IPS-18c (cell line): ENCODE results near the gene RASGRP2.
"Not testable (repeated sequence)": the region's sequence is repeated elsewhere in the genome, so short reads cannot be mapped to it uniquely, and the experiment has no call there.

Experiments
- H3K4me3 ChIP-seq: 2 replicates; pipeline ENCODE4 v1.7.0; 2013; ENCODE audit warnings: low read depth, mild to moderate bottlenecking, low read length, moderate library complexity; ENCODE audit not compliant: insufficient read depth
- H3K9me3 ChIP-seq: one replicate; pipeline ENCODE4 v1.6.1; 2013; ENCODE audit warnings: mild to moderate bottlenecking, low read length, moderate library complexity; ENCODE audit not compliant: control insufficient read depth, insufficient read depth

The RASGRP2 gene

DNA sequence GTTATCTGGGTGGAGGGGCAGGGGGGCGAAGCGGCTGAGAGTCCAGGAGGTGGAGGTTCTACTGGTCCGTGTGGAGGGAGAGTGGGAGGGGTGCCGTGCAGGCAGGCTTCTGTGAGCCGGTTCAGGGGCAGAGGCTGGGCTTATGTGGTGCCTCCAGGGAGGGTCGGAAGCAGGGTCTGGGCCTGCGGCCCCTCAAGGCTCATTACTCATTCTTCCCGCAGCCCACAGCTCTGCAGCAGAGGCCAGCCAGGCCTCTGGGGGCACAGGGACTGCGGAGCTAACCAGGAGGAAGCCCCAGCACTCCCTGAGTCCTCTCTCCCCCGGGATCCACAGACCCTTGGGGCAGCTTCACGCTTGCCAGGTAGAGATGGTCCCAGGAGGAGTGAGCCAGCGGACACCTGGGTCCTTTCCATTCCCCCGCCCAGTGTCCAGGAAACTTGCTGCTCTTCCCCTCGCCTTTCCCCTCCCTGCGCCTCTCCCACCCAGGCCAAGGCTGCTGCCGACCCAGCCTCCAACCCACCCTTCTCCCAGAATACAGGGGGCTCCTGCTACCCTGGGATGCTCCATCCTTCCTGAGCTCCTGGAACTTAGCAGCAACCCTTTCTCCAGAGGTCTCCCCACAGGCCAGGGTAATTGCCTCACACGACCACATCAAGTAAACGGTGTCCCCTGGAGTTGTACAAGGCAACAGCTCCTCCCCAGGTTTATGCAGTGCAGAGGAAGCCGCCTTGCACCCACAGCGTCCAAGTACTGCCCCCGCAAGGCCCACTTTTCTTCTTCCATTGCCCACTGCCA is 27.3 kb downstream of the RASGRP2 start:
- Histone ChIP-seq H3K4me3 (no peak overlapping the region), H3K9me3 (no peaks in the 10 kb centered on the region)

DNA sequence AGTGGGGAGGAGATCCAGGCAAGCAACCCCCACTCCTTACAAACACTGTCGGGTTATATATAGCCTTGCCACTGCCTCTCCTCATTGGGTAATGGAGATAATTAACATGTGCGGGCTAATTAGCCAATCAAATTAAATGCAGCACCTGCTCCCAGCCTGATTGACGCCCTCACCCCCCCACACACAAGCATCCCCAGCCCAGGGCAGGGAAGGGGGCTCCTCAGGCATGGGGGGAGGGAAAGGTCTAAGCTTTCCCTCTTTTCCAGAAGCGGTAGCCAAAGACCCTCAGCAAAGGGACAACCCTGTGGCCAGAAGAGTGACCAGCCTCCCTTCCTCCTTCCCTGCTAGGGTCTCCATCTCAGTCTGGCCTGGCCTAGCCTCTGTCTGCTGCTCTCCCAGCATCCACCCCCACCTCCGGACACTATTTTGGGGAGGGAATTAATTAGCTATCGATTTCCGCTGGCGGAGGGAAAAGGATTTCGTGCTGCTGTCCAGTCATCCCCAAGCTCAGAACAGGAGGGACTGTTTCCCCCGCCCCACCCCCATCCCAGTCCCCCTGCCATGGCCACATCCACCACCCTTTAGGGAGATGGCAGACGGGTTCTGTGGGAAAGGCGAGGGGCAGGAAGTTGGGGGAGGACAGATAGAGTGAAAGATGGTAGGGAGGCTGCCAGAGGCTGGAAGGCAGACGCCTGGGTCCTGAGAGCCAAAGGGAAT is 28.0 kb downstream of the RASGRP2 start:
- Histone ChIP-seq H3K9me3 (no peaks in the 10 kb centered on the region), H3K4me3 (no peak overlapping the region)

DNA sequence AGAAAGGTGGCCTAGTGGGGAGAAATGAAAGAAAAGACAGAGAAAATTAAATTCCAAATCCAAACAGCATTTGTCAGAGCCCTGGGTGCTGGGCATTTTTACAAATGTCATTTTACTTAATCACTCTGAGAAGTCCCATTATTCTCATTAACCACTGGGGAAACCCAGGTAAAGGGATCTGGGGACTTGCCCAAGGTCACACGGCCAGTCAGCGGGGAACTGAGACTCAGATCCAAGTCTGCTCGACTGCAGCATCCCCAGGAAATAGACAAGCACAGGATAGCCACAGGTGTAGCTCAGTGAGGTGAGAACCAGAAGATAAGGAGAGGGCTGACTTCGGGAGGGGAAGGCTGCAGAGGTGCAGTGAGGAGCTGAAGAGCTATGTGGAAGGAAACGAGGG is 28.8 kb downstream of the RASGRP2 start:
- no peaks in the 10 kb centered on the region for H3K9me3 ChIP-seq

DNA sequence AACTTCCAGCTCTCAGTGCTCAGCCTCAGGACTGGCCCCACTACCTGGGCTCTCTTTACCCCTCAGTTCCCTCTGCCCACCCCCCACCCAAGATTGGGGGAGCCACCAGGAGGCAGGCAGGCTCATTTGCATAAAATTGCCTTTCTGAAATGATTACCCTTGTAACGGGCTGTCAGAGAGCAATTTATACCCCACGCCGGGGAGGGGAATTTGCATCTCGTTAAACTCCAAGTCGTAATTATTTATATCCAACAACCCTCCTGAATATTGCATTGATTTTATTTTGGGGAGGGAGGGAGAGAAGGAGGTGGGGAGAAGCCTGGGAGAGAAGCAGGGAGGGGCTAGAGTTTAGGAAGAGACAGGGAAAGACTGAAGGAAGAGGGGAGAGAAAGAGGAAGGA is 29.3 kb downstream of the RASGRP2 start:
- H3K4me3 ChIP-seq: no peak overlapping the region
- no peaks in the 10 kb centered on the region for H3K9me3 ChIP-seq

More for the DNA sequence above, 28.8 kb downstream of the RASGRP2 start:
- no peak overlapping the region for H3K4me3 ChIP-seq

DNA sequence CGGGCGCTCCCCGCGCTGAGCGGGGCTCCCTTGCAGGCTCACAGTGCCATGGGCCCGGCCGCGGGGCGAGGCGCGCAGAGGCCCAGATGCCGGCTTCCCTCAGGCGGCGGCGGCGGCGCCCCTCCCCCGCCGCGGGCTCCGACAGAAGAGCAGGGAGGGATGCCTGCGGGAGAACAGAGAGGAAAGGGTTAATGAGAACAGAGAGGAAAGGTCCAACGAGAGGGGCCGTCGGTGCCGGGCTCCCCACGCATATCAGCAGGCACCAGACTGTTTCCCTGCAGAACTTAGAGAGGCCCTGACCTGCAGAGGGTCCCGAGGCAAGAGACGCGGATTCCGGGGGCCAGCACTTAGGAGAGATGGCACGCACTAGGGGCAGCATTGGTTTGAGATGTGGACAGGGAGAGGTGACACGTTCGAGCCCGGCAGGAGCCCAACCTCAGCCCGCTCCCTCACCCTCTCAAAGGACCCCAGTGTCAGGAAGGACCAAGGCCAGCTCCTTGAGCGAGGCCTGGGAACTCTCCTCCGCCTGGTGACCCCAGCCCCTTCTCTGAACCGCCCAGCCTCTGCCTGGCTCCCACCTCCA is 30.1 kb downstream of the RASGRP2 start:
- peak overlapping the region; percentile 44; the same call in 1 of the 2 replicates for H3K4me3 ChIP-seq
- no peaks in the 10 kb centered on the region for H3K9me3 ChIP-seq

DNA sequence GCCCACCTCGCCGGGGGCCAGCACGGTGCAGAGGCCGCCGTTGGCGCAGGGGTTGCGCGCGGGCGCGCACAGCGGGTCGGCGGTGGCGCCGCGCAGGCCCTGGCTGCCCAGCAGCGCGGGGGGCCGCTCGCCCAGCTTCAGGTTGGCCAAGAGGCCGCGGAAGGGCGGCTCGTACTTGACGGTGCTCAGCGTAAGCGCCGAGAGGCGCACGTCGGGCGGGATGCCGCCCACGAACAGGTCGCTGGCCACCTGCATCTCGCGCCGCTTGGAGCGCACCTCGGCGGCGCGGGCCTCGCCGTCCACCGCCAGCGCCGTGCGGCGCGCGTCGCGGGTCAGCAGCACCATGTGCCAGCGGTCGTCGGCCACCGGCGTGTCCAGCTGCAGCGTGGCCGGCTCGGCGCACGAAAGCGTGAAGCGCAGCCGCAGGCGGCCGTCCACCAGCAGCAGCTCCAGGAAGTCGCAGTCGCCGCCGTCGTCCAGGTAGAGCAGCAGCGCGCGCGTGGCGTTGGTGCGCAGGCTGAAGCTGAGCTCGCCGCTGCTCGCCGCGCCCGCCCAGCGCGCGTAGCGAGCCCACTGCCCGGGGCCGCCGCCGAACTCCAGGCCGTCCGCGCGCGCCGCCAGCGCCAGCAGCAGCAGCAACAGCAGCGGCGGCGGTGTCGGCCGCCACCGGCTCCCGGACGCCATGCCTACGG is 30.8 kb downstream of the RASGRP2 start:
- H3K9me3 ChIP-seq: no peaks in the 10 kb centered on the region
- peak overlapping the region; percentile 44 for H3K4me3 ChIP-seq

DNA sequence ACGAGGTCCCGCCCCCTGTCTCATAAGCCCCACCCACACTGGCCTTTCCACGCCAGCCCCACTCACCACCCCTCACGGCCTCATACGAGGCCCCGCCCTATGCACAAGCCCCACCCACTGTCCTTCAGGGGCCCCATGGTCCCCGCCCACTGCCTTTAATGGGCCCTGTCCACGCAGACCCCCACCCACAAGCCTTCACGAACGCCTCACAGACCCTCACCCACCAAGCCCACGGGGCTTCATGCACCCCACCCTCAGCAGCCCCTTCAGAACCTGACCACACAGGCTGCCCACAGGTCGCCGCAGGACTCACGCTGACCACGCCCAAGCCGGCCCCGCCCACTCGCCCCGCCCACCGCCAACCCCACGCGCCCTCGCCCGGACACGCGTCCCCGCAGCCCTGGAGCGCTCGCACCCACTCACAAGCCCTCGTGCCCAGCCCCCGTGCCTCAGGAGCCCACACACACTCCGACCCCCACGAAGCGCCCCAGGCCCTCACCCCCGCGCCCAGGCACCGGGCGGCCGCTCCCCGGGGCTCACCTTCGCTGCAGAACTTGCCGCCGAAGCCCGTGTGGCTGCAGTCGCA is 31.4 kb downstream of the RASGRP2 start:
- no peaks in the 10 kb centered on the region for H3K9me3 ChIP-seq
- peak overlapping the region; percentile 44 for H3K4me3 ChIP-seq

DNA sequence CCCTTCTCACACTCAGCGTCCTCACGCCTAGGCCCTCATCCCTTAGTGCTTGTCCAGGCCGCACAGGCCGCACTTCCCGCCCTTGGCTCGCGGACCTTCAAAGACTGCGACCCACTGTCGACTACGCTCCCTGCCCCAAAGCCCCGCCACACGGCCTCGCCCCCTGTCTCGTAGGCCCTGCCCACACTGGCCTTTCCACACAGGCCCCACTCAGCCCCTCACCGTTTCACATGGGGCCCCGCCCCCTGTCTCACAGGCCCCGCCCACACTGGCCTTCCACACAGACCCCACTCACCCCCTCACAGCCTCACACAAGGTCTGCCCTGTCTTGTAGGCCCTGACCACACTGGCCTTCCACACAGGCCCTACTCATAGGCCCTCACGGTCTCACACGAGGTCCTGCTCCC is 32.0 kb downstream of the RASGRP2 start:
- H3K9me3 ChIP-seq: no peaks in the 10 kb centered on the region

DNA sequence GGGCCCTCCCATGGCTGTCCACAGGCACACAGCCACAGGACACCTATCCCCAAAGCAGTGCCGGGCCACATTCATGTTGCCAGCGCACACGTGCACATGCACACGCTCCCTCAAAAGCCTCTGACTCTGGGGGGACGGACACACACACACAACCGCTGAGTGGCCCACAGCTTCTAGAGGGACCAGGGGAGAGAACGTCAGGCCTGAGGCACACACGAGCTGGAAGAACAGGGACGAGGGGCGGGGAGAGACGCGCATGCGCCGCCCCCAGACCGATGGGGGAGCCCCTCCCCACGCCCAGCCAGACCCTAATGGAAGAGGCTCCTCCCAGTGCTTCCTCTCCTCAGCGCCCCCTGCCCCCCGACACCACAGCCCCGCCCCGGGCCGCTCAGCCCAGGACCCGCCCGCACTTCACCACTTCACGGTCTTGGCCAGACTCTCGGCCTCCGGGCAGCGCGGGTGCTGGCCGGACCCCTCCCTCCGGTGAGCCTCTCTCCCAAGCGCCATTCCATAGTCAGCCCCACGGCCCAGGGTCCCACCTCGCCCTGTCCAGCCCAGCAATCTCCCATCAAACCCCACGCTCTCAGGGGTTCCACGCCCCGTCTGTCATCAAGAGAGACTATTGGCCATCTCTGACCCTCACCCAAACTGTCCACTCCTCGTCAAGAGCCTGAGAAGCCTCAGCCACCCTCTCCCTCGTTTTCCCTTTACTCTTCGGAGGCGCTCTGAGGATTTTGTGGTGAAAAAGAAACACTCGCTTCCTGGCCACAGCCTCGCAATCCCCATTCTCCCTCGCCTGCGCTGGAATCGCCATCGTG is 32.6 kb downstream of the RASGRP2 start:
- H3K4me3 ChIP-seq: peak overlapping the region; percentile 17; the same call in 1 of the 2 replicates

More for the DNA sequence above, 32.0 kb downstream of the RASGRP2 start:
- H3K4me3 ChIP-seq: no peak overlapping the region

DNA sequence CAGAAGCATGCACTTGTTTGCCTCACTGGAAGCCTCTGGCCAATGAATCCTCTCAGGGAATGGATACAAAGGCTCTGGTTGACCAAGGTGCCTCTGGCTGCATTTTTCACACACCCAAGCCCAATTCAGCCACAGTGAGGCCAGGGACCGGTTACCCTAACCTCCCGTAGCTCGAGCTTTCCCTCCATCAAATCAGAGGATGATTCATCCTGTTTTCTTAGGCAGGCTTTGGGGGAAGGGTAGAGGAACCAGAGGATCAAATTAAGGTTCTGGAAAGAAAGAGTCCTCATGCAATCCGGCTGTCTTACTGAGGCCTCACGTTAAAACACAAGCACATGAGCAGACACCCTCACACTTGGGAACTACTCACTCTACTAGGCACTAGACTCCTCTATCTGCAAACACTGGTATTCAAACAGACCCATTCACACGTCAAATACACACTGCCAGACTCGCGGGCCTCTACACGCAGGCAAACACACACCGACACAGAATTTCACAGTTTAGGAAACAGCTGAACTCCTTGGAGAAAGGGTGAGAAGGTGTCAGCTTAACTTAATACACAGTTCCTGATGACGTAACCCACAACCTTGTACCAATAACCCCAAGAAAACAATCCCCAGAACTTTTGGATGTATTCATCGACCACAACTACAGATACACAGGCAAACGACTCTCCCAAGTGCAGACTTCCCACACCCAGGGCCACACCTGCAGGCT is 33.4 kb downstream of the RASGRP2 start:
- no peak overlapping the region for H3K4me3 ChIP-seq
- H3K9me3 ChIP-seq: no peaks in the 10 kb centered on the region

More for the DNA sequence above, 32.6 kb downstream of the RASGRP2 start:
- H3K9me3 ChIP-seq: no peaks in the 10 kb centered on the region

DNA sequence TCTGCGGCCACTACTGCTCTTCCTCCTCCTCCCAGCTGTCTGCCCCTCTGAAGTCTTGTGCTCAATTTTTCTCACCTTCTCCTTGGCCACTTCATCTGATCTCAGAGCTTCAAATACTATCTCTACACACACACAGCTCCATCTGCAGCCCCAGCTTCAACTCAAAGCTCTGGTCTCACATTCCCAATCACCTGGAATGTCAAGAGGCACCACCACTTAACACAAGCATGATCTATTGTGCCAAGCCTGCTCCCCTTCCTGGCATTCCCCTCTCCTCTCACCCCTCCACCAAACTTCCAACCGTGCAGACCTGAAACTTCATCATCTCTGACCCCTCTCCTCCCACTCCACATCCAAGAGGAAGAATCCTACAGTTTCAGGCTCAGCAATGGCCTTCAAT is 38.4 kb downstream of the RASGRP2 start:
- Histone ChIP-seq H3K4me3 (no peak overlapping the region), H3K9me3 (no peaks in the 10 kb centered on the region)

DNA sequence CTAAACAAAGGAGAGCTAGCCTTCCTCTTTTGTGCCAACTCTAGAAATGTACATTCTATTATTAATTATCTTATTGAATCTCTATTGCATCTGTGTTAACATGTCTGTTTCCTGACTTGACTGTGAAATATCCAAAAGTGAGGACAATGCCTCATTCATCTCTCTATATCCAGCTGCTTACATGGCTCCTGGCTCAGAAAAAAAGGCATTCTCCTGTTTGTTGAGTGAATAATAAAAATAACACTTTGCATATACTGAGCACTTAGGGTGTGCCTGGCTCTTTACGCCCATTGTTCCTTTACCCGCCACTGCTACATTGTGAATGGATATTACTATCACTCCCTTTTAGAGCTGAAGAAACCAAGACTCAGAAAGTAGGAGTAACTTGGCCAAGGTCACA is 40.9 kb downstream of the RASGRP2 start:
- H3K9me3 ChIP-seq: no peaks in the 10 kb centered on the region
- no peak overlapping the region for H3K4me3 ChIP-seq

DNA sequence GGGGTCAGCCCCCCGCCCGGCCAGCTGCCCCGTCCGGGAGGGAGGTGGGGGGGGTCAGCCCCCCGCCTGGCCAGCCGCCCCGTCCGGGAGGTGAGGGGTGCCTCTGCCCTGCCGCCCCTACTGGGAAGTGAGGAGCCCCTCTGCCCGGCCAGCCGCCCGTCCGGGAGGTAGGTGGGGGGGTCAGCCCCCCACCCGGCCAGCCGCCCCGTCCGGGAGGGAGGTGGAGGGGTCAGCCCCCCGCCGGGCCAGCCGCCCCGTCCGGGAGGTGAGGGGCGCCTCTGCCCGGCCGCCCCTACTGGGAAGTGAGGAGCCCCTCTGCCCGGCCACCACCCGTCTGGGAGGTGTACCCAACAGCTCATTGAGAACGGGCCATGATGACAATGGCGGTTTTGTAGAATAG is 42.0 kb downstream of the RASGRP2 start:
- H3K4me3 ChIP-seq, H3K9me3 ChIP-seq: not testable (repeated sequence)

DNA sequence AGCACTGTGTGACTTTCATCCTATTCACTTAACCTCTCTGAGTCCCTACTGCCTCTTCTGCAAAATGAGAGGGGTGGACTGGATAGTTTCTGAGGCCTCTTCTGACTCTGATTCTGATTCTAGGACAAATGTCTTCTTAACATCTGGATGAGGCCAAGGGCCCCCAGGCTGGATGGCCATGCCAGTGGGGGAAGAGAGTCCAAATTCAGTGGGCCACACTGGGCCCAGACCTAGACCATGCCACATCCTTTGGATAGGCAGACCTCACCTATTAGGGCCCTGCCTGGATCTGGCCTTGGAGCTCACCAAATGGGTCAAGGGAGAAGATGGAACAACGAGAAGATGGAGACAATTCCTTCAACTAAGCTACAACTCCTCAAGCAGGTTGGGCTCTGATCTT is 45.5 kb downstream of the RASGRP2 start:
- no peaks in the 10 kb centered on the region for H3K9me3 ChIP-seq

DNA sequence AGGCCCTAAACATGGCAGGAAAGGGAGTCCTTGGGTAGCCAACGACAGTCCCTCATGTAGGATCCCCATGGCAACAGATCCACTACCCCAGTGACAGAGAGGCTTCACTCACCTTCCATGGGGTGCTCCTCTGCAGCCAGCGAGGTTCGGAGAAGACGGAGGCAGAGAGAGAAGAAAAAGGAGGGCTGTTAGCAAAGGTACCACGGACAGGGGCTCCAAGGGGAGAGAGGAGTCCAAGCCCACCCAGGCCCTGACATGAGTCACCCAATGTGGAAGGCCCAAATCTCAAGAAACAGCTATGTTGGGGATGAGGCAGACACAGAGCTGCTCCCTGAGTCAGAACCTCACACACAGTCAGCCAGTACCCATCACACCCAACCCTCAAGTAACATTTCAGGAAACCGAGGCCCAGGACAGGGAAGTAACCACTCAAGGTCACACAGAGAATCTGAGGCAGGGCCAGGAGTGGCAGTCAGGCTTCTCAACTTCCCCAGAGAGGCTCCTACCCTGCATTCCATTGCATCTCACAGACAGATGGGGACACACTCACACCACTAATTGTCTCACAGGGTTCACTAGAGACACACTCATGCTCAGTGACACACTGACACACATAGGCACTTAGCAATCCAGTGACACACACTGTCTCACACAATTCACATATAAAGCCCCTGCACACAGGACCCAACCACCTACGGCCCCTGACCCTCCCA is 46.1 kb downstream of the RASGRP2 start:
- Histone ChIP-seq H3K9me3 (no peaks in the 10 kb centered on the region), H3K4me3 (no peak overlapping the region)

More for the DNA sequence above, 45.5 kb downstream of the RASGRP2 start:
- H3K4me3 ChIP-seq: no peak overlapping the region
